SU-DHL-6 (cell line): ENCODE data around the gene PRELP.

Experiments used
- H2AFZ ChIP-seq: fragments of 200-600 bp; sonication (generic); 2 replicates; pipeline ENCODE4 v1.6.1; 2014; ENCODE audit warnings: low read depth, mild to moderate bottlenecking, moderate library complexity, mixed read lengths, antibody characterized with exemption, low read length; ENCODE audit not compliant: severe bottlenecking
- H3F3A ChIP-seq: fragments of 200-600 bp; shearing (Covaris generic); 2 replicates; pipeline ENCODE4 v1.6.0; 2016; ENCODE audit warnings: antibody characterized with exemption, mild to moderate bottlenecking; ENCODE audit not compliant: insufficient read depth
- H3K27ac ChIP-seq: fragments of 200-600 bp; sonication (generic); 2 replicates; pipeline ENCODE4 v1.5.1; 2016; ENCODE audit warnings: low read depth, mild to moderate bottlenecking, low read length, moderate library complexity, mixed read lengths
- H3K27me3 ChIP-seq: fragments of 200-600 bp; sonication (generic), shearing (Covaris generic); 2 replicates; pipeline ENCODE4 v1.6.0; 2014; ENCODE audit warnings: mild to moderate bottlenecking, low read length
- H3K36me3 ChIP-seq: fragments of 200-600 bp; sonication (generic); 2 replicates; pipeline ENCODE4 v1.6.1; 2014; ENCODE audit warnings: mild to moderate bottlenecking, low read length, mixed read lengths
- H3K4me2 ChIP-seq: fragments of 300-600, 200-600 bp; shearing (Covaris generic), sonication (generic); 2 replicates; pipeline ENCODE4 v1.6.0; 2014; ENCODE audit warnings: low read length, low read depth, mild to moderate bottlenecking; ENCODE audit not compliant: poor library complexity, severe bottlenecking
- H3K4me3 ChIP-seq: fragments of 200-600 bp; sonication (generic); 2 replicates; pipeline ENCODE4 v1.5.1; 2014; ENCODE audit warnings: antibody characterized with exemption, low read length, mild to moderate bottlenecking, mixed read lengths; ENCODE audit not compliant: insufficient read depth, poor library complexity, severe bottlenecking
- H3K79me2 ChIP-seq: fragments of 200-600 bp; sonication (generic); 2 replicates; pipeline ENCODE4 v1.6.1; 2014; ENCODE audit warnings: mild to moderate bottlenecking, low read length, moderate library complexity; ENCODE audit not compliant: insufficient read depth
- H3K9ac ChIP-seq: fragments of 200-600 bp; sonication (generic); 2 replicates; pipeline ENCODE4 v1.7.0; 2014; ENCODE audit warnings: mild to moderate bottlenecking, low read length
- H3K9me2 ChIP-seq: fragments of 200-600 bp; sonication (generic); replicated peaks from 2 replicates; pipeline ENCODE4 v1.6.1; 2014; ENCODE audit warnings: low read length; ENCODE audit not compliant: insufficient read depth
- H3K9me3 ChIP-seq: fragments of 200-600 bp; sonication (generic); 2 replicates; pipeline ENCODE4 v1.6.1; 2014; ENCODE audit warnings: low read length, mixed read lengths; ENCODE audit not compliant: insufficient read depth
- H4K20me1 ChIP-seq: fragments of 200-600 bp; sonication (generic); 2 replicates; pipeline ENCODE4 v1.6.1; 2014; ENCODE audit warnings: low read depth, mild to moderate bottlenecking, antibody characterized with exemption, low read length, moderate library complexity, mixed read lengths
- EZH2phosphoT487 ChIP-seq: fragments of 200-600 bp; sonication (generic), shearing (Covaris generic); conservative IDR thresholded peaks from 2 replicates; pipeline ENCODE4 v1.6.1; 2018; ENCODE audit warnings: mild to moderate bottlenecking, antibody characterized with exemption, low read length, moderate library complexity, mixed read lengths
- TF ChIP-seq, protein P1 (sequence below): fragments of 200-600 bp; sonication (generic); IDR thresholded peaks from one replicate; pipeline ENCODE4 v1.5.1; 2017; ENCODE audit warnings: antibody characterized with exemption, mild to moderate bottlenecking, low read length, moderate library complexity; ENCODE audit not compliant: insufficient read depth, poor library complexity, severe bottlenecking

The PRELP gene

DNA sequence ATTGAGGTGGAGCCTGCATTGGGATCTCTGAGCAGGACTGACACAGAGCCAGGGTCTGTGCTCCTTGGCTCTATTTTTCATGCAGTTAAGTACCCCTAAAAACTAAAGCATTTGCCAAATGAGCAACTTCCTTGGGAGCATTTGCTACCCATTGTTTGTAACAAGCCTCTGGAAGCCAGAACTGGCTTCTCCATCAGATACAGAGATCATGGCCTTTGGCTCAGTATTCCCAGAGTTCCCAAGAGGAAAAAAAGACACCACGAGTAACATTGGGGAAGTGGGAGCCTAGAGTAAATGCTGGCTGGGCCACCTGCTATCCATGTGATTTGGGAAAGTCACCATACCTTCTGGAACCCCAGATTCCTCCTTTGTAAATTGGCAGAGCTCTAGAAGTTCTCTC, 63.1 kb downstream of the PRELP start:
- no peak for TF ChIP-seq EZH2phosphoT487
- TF ChIP-seq, protein P1, sequence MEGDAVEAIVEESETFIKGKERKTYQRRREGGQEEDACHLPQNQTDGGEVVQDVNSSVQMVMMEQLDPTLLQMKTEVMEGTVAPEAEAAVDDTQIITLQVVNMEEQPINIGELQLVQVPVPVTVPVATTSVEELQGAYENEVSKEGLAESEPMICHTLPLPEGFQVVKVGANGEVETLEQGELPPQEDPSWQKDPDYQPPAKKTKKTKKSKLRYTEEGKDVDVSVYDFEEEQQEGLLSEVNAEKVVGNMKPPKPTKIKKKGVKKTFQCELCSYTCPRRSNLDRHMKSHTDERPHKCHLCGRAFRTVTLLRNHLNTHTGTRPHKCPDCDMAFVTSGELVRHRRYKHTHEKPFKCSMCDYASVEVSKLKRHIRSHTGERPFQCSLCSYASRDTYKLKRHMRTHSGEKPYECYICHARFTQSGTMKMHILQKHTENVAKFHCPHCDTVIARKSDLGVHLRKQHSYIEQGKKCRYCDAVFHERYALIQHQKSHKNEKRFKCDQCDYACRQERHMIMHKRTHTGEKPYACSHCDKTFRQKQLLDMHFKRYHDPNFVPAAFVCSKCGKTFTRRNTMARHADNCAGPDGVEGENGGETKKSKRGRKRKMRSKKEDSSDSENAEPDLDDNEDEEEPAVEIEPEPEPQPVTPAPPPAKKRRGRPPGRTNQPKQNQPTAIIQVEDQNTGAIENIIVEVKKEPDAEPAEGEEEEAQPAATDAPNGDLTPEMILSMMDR: no peak
- Histone ChIP-seq H3K9me2 (no peaks in the 10 kb centered on the region), H3F3A (no peaks in the 10 kb centered on the region), H2AFZ (no peak overlapping the region), H4K20me1 (no peaks in the 10 kb centered on the region), H3K9me3 (no peaks in the 10 kb centered on the region), H3K4me2 (no peak overlapping the region), H3K79me2 (no peaks in the 10 kb centered on the region), H3K4me3 (no peak overlapping the region), H3K27me3 (no peaks in the 10 kb centered on the region), H3K36me3 (no peaks in the 10 kb centered on the region), H3K27ac (no peak overlapping the region), H3K9ac (no peak overlapping the region)

DNA sequence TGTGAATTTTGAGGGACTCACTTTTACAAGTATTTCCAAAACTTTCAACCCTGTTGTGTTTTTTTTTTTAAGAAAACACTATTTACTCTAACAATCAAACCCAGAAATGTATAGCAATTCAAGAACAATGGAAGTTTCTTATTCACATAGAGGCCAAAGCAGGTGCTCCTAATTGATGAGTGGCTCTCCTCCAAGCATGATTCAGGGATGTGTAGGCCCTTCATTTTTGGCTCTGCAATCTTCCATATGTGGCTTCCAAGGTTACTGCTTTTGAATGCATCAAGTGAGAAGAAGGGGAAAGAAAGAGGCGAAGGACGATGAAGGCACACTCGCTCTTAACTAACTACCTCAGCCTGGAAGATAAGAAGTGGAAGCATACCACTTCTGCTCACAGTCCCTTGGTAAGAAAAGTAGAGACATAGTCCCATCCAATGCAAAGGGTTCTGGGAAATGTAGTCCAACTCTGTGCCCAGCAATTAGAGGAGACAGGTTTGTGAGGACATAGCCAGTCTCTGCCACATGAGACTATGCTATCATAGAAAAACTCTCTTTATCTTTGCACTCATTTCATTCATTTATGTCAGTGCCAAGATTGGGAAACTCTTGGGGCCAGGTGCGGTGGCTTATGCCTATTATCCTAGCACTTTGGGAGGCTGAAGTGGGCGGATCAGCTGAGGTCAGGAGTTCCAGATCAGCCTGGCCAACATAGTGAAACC, 64.4 kb downstream of the PRELP start:
- H3K4me3 ChIP-seq: no peak overlapping the region
- H3K27ac ChIP-seq: no peak overlapping the region
- no peaks in the 10 kb centered on the region for H3K27me3 ChIP-seq
- no peak for TF ChIP-seq EZH2phosphoT487
- TF ChIP-seq, protein P1: no peak
- H3K9ac ChIP-seq: no peak overlapping the region
- no peak overlapping the region for H3K4me2 ChIP-seq
- H3K79me2 ChIP-seq: no peaks in the 10 kb centered on the region
- H3K36me3 ChIP-seq: no peaks in the 10 kb centered on the region
- no peaks in the 10 kb centered on the region for H3F3A ChIP-seq
- no peaks in the 10 kb centered on the region for H3K9me3 ChIP-seq
- H3K9me2 ChIP-seq: no peaks in the 10 kb centered on the region
- H2AFZ ChIP-seq: no peak overlapping the region
- H4K20me1 ChIP-seq: no peaks in the 10 kb centered on the region
